Measurements from ENCODE around the gene OR2T3. TPM values are rescaled to one million over a fixed set of nuclear protein-coding genes. Genes with fewer than 3 reads are reported as not detected.

The OR2T3 gene
- total and polyA plus RNA-seq, 11 donors, result not detected

- peaks cover 0 to 13% (median 0%) of the 10 kb centered on the region in 12 donors for H3K9me3 ChIP-seq
- TF ChIP-seq POLR2A (IDR thresholded peaks at IDR 0.05) (no peak), CTCF (IDR thresholded peaks at IDR 0.05) (no peak)
- WGBS, 4 donors, result 79 to 88% (median 82%) methylated on average over 9 to 12 of the region's 12 CpGs
- DNase-seq, result no peak
- no peaks in the 10 kb centered on the region for H3K36me3 ChIP-seq
- no peak overlapping the region for H3K4me3 ChIP-seq
- ATAC-seq, result no peak
- no peak overlapping the region for H3K27ac ChIP-seq
- H3K27me3 ChIP-seq, result no peaks in the 10 kb centered on the region
- intact Hi-C loops (cut with DNase I), result no loop called here
- H3K4me1 ChIP-seq, result no peaks in the 10 kb centered on the region
Observed at GRCh38 chr1:248521856-248522255, 48.7 kb downstream of the OR2T3 start.

Other genes starting within 250 kb of the OR2T3 start
- gene OR2M4, start 241.9 kb upstream of the OR2T3 start, total RNA-seq, result not detected
- gene OR2M4, start 241.9 kb upstream of the OR2T3 start, polyA plus RNA-seq, result not detected
- gene OR2T33, start 195.4 kb upstream of the OR2T3 start, total RNA-seq, result not detected
- not detected for gene OR2T33, start 195.4 kb upstream of the OR2T3 start, polyA plus RNA-seq
- gene OR2T12, start 169.9 kb upstream of the OR2T3 start, total RNA-seq, result not detected
- not detected for gene OR2T12, start 169.9 kb upstream of the OR2T3 start, polyA plus RNA-seq
- not detected for gene OR2M7, start 148.8 kb upstream of the OR2T3 start, total RNA-seq
- not detected for gene OR2M7, start 148.8 kb upstream of the OR2T3 start, polyA plus RNA-seq
- gene OR14C36, start 124.6 kb upstream of the OR2T3 start, total RNA-seq, result not detected
- not detected for gene OR14C36, start 124.6 kb upstream of the OR2T3 start, polyA plus RNA-seq
- gene OR2T4, start 111.7 kb upstream of the OR2T3 start, total RNA-seq, result not detected
- not detected for gene OR2T4, start 111.7 kb upstream of the OR2T3 start, polyA plus RNA-seq
- not detected for gene OR2T6, start 97.6 kb upstream of the OR2T3 start, total RNA-seq
- gene OR2T6, start 97.6 kb upstream of the OR2T3 start, polyA plus RNA-seq, result not detected
- gene OR2T1, start 70.3 kb upstream of the OR2T3 start, total RNA-seq, result not detected
- not detected for gene OR2T1, start 70.3 kb upstream of the OR2T3 start, polyA plus RNA-seq
- not detected for gene OR2T2, start 27.7 kb upstream of the OR2T3 start, total RNA-seq
- not detected for gene OR2T2, start 27.7 kb upstream of the OR2T3 start, polyA plus RNA-seq
- not detected for gene OR2T5, start 15.2 kb downstream of the OR2T3 start, total RNA-seq
- gene OR2T5, start 15.2 kb downstream of the OR2T3 start, polyA plus RNA-seq, result not detected
- gene OR2G6, start 34.7 kb downstream of the OR2T3 start, total RNA-seq, result not detected
- gene OR2G6, start 34.7 kb downstream of the OR2T3 start, polyA plus RNA-seq, result not detected
- not detected for gene OR2T29, start 89.4 kb downstream of the OR2T3 start, total RNA-seq
- gene OR2T29, start 89.4 kb downstream of the OR2T3 start, polyA plus RNA-seq, result not detected
- not detected for gene OR2T34, start 101.4 kb downstream of the OR2T3 start, total RNA-seq
- gene OR2T34, start 101.4 kb downstream of the OR2T3 start, polyA plus RNA-seq, result not detected
- gene OR2T10, start 124.3 kb downstream of the OR2T3 start, total RNA-seq, result not detected
- not detected for gene OR2T10, start 124.3 kb downstream of the OR2T3 start, polyA plus RNA-seq
- gene OR2T11, start 161.7 kb downstream of the OR2T3 start, total RNA-seq, result not detected
- gene OR2T11, start 161.7 kb downstream of the OR2T3 start, polyA plus RNA-seq, result not detected
- not detected for gene OR2T35, start 171.9 kb downstream of the OR2T3 start, total RNA-seq
- not detected for gene OR2T35, start 171.9 kb downstream of the OR2T3 start, polyA plus RNA-seq
- not detected for gene OR2T27, start 182.2 kb downstream of the OR2T3 start, total RNA-seq
- gene OR2T27, start 182.2 kb downstream of the OR2T3 start, polyA plus RNA-seq, result not detected
- not detected for gene OR14I1, start 229.4 kb downstream of the OR2T3 start, total RNA-seq
- gene OR14I1, start 229.4 kb downstream of the OR2T3 start, polyA plus RNA-seq, result not detected

All from heart left ventricle (tissue), 16 donors.